H9 (cell line): ENCODE results near the gene LRRC17. TPM values are rescaled to one million over a fixed set of nuclear protein-coding genes. Genes with fewer than 3 reads are reported as not detected.

Source experiments
- DNase-seq: peaks from one replicate; pipeline ENCODE4 v3.0.0-alpha.2; 2017
- H2AFZ ChIP-seq: one replicate; pipeline ENCODE4 v1.6.1; 2013; ENCODE audit warnings: mild to moderate bottlenecking, low read length, control low read depth, moderate library complexity
- H2AK5ac ChIP-seq: 2 replicates; pipeline ENCODE4 v1.6.1; 2013; ENCODE audit warnings: low read length, control low read depth, mixed read lengths; ENCODE audit not compliant: insufficient read length
- H2BK120ac ChIP-seq: one replicate; pipeline ENCODE4 v1.6.1; 2013; ENCODE audit warnings: low read depth, mild to moderate bottlenecking, low read length, control low read depth, inconsistent platforms; ENCODE audit not compliant: poor library complexity, severe bottlenecking
- H2BK12ac ChIP-seq: 2 replicates; pipeline ENCODE4 v1.6.1; 2013; ENCODE audit warnings: low read length, control low read depth, mixed read lengths, low read depth; ENCODE audit not compliant: insufficient read length
- H2BK15ac ChIP-seq: 2 replicates; pipeline ENCODE4 v1.6.1; 2013; ENCODE audit warnings: low read depth, low read length, control low read depth
- H2BK20ac ChIP-seq: one replicate; pipeline ENCODE4 v1.6.1; 2013; ENCODE audit warnings: low read depth, mild to moderate bottlenecking, low read length, control low read depth, inconsistent platforms; ENCODE audit not compliant: poor library complexity, severe bottlenecking
- H2BK5ac ChIP-seq: 2 replicates; pipeline ENCODE4 v1.6.1; 2013; ENCODE audit warnings: low read length, control low read depth, mixed read lengths; ENCODE audit not compliant: insufficient read length
- H3K14ac ChIP-seq: 2 replicates; pipeline ENCODE4 v1.6.1; 2013; ENCODE audit warnings: low read length, control low read depth; ENCODE audit not compliant: insufficient read depth
- H3K18ac ChIP-seq: 2 replicates; pipeline ENCODE4 v1.6.1; 2013; ENCODE audit warnings: low read depth, mild to moderate bottlenecking, mixed read lengths, low read length, control low read depth; ENCODE audit not compliant: insufficient read length
- H3K23ac ChIP-seq: 2 replicates; pipeline ENCODE4 v1.6.1; 2013; ENCODE audit warnings: low read length, control low read depth, mixed read lengths, low read depth; ENCODE audit not compliant: insufficient read length
- H3K23me2 ChIP-seq: 2 replicates; pipeline ENCODE4 v1.6.1; 2013; ENCODE audit warnings: low read depth, mild to moderate bottlenecking, mixed read lengths, low read length, control low read depth; ENCODE audit not compliant: insufficient read length, poor library complexity, severe bottlenecking
- H3K27ac ChIP-seq: 2 replicates; pipeline ENCODE4 v1.5.1; 2013; ENCODE audit warnings: low read length, control low read depth, mixed read lengths, low read depth; ENCODE audit not compliant: insufficient read length
- H3K27me3 ChIP-seq: 2 replicates; pipeline ENCODE4 v1.6.1; 2013; ENCODE audit warnings: low read length, control low read depth, inconsistent platforms; ENCODE audit not compliant: insufficient read depth
- H3K4ac ChIP-seq: 2 replicates; pipeline ENCODE4 v1.6.1; 2013; ENCODE audit warnings: low read depth, mild to moderate bottlenecking, control low read depth, inconsistent platforms, low read length, moderate library complexity
- H3K4me1 ChIP-seq: 2 replicates; pipeline ENCODE4 v1.6.1; 2013; ENCODE audit warnings: low read length, control low read depth, inconsistent platforms; ENCODE audit not compliant: insufficient read depth
- H3K4me2 ChIP-seq: 2 replicates; pipeline ENCODE4 v1.6.1; 2013; ENCODE audit warnings: low read length, control low read depth, mixed read lengths; ENCODE audit not compliant: insufficient read length, insufficient read depth
- H3K56ac ChIP-seq: 2 replicates; pipeline ENCODE4 v1.6.1; 2013; ENCODE audit warnings: low read depth, mild to moderate bottlenecking, mixed read lengths, low read length, control low read depth; ENCODE audit not compliant: insufficient read length
- H3K79me1 ChIP-seq: 2 replicates; pipeline ENCODE4 v1.6.1; 2013; ENCODE audit warnings: low read depth, mild to moderate bottlenecking, moderate library complexity, low read length, control low read depth, inconsistent platforms; ENCODE audit not compliant: insufficient read depth, poor library complexity, severe bottlenecking
- H3K79me2 ChIP-seq: 2 replicates; pipeline ENCODE4 v1.6.1; 2013; ENCODE audit warnings: low read length, control low read depth, inconsistent platforms; ENCODE audit not compliant: insufficient read depth
- H3K9ac ChIP-seq: 2 replicates; pipeline ENCODE4 v1.6.1; 2013; ENCODE audit warnings: low read length, control low read depth, mixed read lengths; ENCODE audit not compliant: insufficient read length; ENCODE audit errors: extremely low read depth
- H3K9me3 ChIP-seq: one replicate; pipeline ENCODE4 v1.6.1; 2013; ENCODE audit warnings: low read depth, low read length, inconsistent platforms; ENCODE audit not compliant: control insufficient read depth
- H3T11ph ChIP-seq: one replicate; pipeline ENCODE4 v1.6.1; 2013; ENCODE audit warnings: mild to moderate bottlenecking, low read length, control low read depth, inconsistent platforms
- H4K20me1 ChIP-seq: one replicate; pipeline ENCODE4 v1.6.1; 2013; ENCODE audit not compliant: control insufficient read depth, insufficient read length, insufficient read depth
- H4K5ac ChIP-seq: 2 replicates; pipeline ENCODE4 v1.6.1; 2013; ENCODE audit warnings: low read depth, mild to moderate bottlenecking, mixed read lengths, low read length, control low read depth; ENCODE audit not compliant: insufficient read length
- H4K8ac ChIP-seq: replicated peaks from 2 replicates; pipeline ENCODE4 v1.6.1; 2013; ENCODE audit warnings: low read length, control low read depth, mixed read lengths, low read depth; ENCODE audit not compliant: insufficient read length
- H4K91ac ChIP-seq: 2 replicates; pipeline ENCODE4 v1.6.1; 2013; ENCODE audit warnings: low read depth, mild to moderate bottlenecking, moderate library complexity, mixed read lengths, low read length, control low read depth; ENCODE audit not compliant: insufficient read length
- H3K27ac Mint-ChIP-seq, 3 experiments: 2 replicates in 2 of 3; 3 replicates in 1 of 3; pipeline ENCODE4 v1.8.0; 2020 to 2021; ENCODE audit warnings: mixed read lengths in 3 of 3, mild to moderate bottlenecking in 1 of 3, moderate library complexity in 1 of 3
- H3K27me3 Mint-ChIP-seq: 2 replicates; pipeline ENCODE4 v1.8.0; 2021; ENCODE audit warnings: low read depth, mild to moderate bottlenecking, moderate library complexity, mixed read lengths
- H3K36me3 Mint-ChIP-seq, 3 experiments: 2 replicates in 2 of 3; 3 replicates in 1 of 3; pipeline ENCODE4 v1.8.0; 2020 to 2021; ENCODE audit warnings: low read depth in 3 of 3, mixed read lengths in 3 of 3; ENCODE audit not compliant: insufficient read depth in 1 of 3
- H3K4me1 Mint-ChIP-seq, 2 experiments: 2 replicates each; pipeline ENCODE4 v1.8.0; 2020; ENCODE audit warnings: mixed read lengths in 2 of 2
- H3K4me3 Mint-ChIP-seq, 2 experiments: 2 replicates in 1 of 2; 3 replicates in 1 of 2; pipeline ENCODE4 v1.8.0; 2020 to 2021; ENCODE audit warnings: mild to moderate bottlenecking in 2 of 2, mixed read lengths in 2 of 2, moderate library complexity in 1 of 2
- H3K9me3 Mint-ChIP-seq, 2 experiments: 2 replicates in 1 of 2; 3 replicates in 1 of 2; pipeline ENCODE4 v1.8.0; 2020; ENCODE audit warnings: mild to moderate bottlenecking in 2 of 2, mixed read lengths in 2 of 2, moderate library complexity in 1 of 2
- WGBS: extraction: QIAGEN DNeasy Blood & Tissue Kit; methylation state at CpG from one replicate; pipeline ENCODE4 v1.1.7; 2013; ENCODE audit warnings: missing lambda C conversion rate, low lambda C conversion rate, mixed read lengths; ENCODE audit not compliant: insufficient read length; ENCODE audit errors: extremely low coverage; 5-methylcytosine and 5-hydroxymethylcytosine counted together
- total RNA-seq: library from RNA; stranded (reverse); gene quantifications from 2 replicates; pipeline ENCODE4 v1.2.1, GENCODE V29; 2021
- TF ChIP-seq, protein P1 (sequence below): fragments of 200-600 bp; sonication (generic); conservative IDR thresholded peaks from 3 replicates; pipeline ENCODE4 v1.8.0; 2021; ENCODE audit warnings: antibody characterized with exemption, mild to moderate bottlenecking

LRRC17 gene
- total RNA-seq, 1 experiment from 2014 or later, result 2.0 TPM

DNA sequence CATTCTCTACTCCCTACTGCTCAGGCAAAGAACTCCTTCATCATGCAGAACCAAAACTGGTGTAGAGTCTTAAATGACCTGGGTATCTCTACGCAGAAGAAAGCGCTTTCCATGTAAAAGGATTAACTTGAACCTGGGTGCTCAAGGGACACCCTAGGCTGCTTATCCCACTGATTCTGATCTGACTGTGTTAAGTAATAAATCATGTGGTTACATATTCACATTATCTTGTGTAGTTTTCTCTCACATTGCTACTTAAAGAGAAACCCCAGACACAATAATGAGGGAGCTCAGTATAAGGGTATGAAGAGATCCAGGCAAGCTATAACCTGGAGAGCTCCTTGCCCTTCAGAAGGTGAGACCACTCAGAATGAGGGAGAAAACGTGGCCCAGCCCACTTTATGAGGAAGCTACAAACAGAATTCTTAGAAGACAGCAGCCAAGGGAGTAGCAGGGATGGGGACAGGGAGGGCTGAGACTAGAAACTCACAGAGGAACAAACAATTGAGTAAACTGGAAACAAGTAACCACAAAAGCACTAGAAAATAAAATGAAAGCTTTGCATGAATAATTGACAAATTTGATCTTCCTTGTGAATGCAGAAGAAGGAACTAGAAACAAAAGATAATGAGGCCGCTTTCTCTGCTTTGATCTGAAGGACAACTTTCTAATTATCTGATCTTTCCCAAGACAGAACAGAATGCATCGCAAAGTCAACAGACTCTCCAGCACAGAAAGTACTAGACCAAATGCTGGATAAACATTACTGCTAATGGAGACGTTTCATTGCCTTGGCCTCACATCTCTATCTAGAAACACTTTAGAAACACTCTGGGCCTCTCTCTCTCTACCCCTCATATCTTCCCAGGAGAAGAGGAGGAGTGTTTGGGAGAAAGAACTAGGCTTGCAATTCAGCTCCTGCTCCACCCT lies 76.1 kb downstream of the LRRC17 start:
- H4K8ac ChIP-seq, result no peak overlapping the region
- Mint-ChIP-seq H3K36me3 (no peaks in the 10 kb centered on the region), H3K27ac (no peak overlapping the region), H3K9me3 (no peaks in the 10 kb centered on the region; a peak in 1 of 5 replicates), H3K4me1 (no peaks in the 10 kb centered on the region), H3K27me3 (no peaks in the 10 kb centered on the region), H3K4me3 (no peak overlapping the region)
- no peak overlapping the region for H3K9ac ChIP-seq
- H2AK5ac ChIP-seq, result no peak overlapping the region
- no peak overlapping the region for H2BK5ac ChIP-seq
- WGBS, result no CpG with 5 or more reads among the region's 6 CpGs
- H2AFZ ChIP-seq, result no peak overlapping the region
- no peaks in the 10 kb centered on the region for H3K9me3 ChIP-seq
- H3K4ac ChIP-seq, result no peak overlapping the region
- DNase-seq, result no peak
- no peak overlapping the region for H3K56ac ChIP-seq
- no peak overlapping the region for H3K23ac ChIP-seq
- H3K4me2 ChIP-seq, result no peak overlapping the region
- H2BK12ac ChIP-seq, result no peak overlapping the region
- H2BK20ac ChIP-seq, result no peak overlapping the region
- no peak overlapping the region for H4K5ac ChIP-seq
- no peaks in the 10 kb centered on the region for H3K4me1 ChIP-seq
- no peak overlapping the region for H2BK15ac ChIP-seq
- H3K23me2 ChIP-seq, result no peaks in the 10 kb centered on the region
- no peak overlapping the region for H2BK120ac ChIP-seq
- H3K79me2 ChIP-seq, result no peaks in the 10 kb centered on the region
- no peak overlapping the region for H3K14ac ChIP-seq
- no peaks in the 10 kb centered on the region for H3K79me1 ChIP-seq
- no peaks in the 10 kb centered on the region for H4K20me1 ChIP-seq
- no peak overlapping the region for H4K91ac ChIP-seq
- no peak overlapping the region for H3T11ph ChIP-seq
- no peak overlapping the region for H3K27ac ChIP-seq
- H3K18ac ChIP-seq, result no peak overlapping the region
- no peaks in the 10 kb centered on the region; the same call in 1 of the 2 replicates for H3K27me3 ChIP-seq
- TF ChIP-seq, protein P1, sequence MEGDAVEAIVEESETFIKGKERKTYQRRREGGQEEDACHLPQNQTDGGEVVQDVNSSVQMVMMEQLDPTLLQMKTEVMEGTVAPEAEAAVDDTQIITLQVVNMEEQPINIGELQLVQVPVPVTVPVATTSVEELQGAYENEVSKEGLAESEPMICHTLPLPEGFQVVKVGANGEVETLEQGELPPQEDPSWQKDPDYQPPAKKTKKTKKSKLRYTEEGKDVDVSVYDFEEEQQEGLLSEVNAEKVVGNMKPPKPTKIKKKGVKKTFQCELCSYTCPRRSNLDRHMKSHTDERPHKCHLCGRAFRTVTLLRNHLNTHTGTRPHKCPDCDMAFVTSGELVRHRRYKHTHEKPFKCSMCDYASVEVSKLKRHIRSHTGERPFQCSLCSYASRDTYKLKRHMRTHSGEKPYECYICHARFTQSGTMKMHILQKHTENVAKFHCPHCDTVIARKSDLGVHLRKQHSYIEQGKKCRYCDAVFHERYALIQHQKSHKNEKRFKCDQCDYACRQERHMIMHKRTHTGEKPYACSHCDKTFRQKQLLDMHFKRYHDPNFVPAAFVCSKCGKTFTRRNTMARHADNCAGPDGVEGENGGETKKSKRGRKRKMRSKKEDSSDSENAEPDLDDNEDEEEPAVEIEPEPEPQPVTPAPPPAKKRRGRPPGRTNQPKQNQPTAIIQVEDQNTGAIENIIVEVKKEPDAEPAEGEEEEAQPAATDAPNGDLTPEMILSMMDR, result no peak
